Measurements from ENCODE around the gene TMEM242. TPM values are rescaled to one million over a fixed set of nuclear protein-coding genes. Genes with fewer than 3 reads are reported as not detected.

TMEM242 gene
- total RNA-seq, 4 donors from 2014 or later: 0.20 to 8.4 (median 5.8) TPM

DNA sequence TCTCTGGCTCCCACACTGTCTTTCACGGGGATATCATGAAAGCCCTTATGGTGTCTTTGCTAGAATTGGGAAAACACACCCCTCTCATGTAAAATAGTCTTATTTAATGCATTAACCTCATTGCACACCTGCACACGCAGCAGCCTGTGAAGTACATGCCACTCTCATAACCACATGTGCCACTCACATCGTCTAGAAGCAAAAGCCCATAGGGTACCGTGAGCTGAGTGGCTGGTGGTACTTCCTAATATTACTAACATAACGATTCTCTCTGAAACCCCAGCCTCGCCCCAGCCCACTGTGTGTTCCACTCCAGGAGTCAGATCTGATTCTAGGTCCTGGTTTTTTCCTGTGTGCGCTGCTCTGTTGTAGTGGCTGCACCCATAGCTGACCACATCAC lies 9.5 kb upstream of the TMEM242 start:
- H3K27me3 ChIP-seq: peaks cover 16% of the 10 kb centered on the region
- intact Hi-C loops (cut with DNase I; ENCODE audit: low total_unique reads): no loop called here
- H3K4me3 ChIP-seq: no peak overlapping the region
- no peak for TF ChIP-seq POLR2AphosphoS5 (IDR thresholded peaks at IDR 0.05)
- TF ChIP-seq, protein P1, sequence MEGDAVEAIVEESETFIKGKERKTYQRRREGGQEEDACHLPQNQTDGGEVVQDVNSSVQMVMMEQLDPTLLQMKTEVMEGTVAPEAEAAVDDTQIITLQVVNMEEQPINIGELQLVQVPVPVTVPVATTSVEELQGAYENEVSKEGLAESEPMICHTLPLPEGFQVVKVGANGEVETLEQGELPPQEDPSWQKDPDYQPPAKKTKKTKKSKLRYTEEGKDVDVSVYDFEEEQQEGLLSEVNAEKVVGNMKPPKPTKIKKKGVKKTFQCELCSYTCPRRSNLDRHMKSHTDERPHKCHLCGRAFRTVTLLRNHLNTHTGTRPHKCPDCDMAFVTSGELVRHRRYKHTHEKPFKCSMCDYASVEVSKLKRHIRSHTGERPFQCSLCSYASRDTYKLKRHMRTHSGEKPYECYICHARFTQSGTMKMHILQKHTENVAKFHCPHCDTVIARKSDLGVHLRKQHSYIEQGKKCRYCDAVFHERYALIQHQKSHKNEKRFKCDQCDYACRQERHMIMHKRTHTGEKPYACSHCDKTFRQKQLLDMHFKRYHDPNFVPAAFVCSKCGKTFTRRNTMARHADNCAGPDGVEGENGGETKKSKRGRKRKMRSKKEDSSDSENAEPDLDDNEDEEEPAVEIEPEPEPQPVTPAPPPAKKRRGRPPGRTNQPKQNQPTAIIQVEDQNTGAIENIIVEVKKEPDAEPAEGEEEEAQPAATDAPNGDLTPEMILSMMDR (IDR thresholded peaks at IDR 0.05): no peak
- in situ Hi-C loops (cut with MboI; ENCODE audit: low pct_ligation_motif_present in 1 of 4, low pct_unique_long_range_greater_than_20kb in 1 of 4, low sequenced_read_pairs in 3 of 4): loop anchor here in 1 of 4 donors (25.0 kb wide), 1 partner anchor 279 kb away; no protein-coding TSS in a partner anchor
- H3K4me1 ChIP-seq: no peaks in the 10 kb centered on the region
- no peaks in the 10 kb centered on the region for H3K9me3 ChIP-seq
- no peak overlapping the region for H3K27ac ChIP-seq
- WGBS, 2 donors (ENCODE audit: low coverage in 1 of 2): 80 to 81% methylated on average over 1 to 6 of the region's 7 CpGs
- no peak for DNase-seq
- H3K36me3 ChIP-seq: no peaks in the 10 kb centered on the region

DNA sequence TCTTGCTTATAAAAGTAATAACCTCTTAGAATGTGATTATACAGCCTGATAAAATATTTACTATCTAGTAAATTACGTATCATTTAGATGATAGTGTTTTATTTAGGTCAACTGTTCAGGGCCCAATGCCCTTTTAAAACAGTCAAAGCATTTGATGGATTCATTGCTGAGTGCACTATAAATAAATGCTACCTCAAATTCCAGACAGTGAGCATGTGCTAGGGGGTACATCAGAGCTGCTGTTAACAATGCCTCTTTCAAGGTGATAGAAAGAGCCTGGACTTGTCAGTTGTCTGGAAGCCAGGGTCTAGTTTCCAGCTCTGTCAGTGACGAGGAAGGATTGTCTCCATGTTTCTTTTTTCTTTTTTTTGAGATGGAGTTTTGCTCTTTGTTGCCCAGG lies 7.5 kb upstream of the TMEM242 start:
- no peak for TF ChIP-seq POLR2AphosphoS5 (IDR thresholded peaks at IDR 0.05)
- TF ChIP-seq POLR2A (IDR thresholded peaks at IDR 0.05): no peak
- TF ChIP-seq EP300 (IDR thresholded peaks at IDR 0.05; ENCODE audit: low read depth): no peak
- TF ChIP-seq, protein P1 (IDR thresholded peaks at IDR 0.05): no peak
- Histone ChIP-seq H3K27ac (no peak overlapping the region), H3K36me3 (no peaks in the 10 kb centered on the region), H3K4me1 (no peaks in the 10 kb centered on the region), H3K27me3 (peaks cover 16% of the 10 kb centered on the region), H3K4me3 (no peak overlapping the region), H3K9me3 (no peaks in the 10 kb centered on the region)
- intact Hi-C loops (cut with DNase I; ENCODE audit: low total_unique reads): no loop called here
- WGBS, 2 donors (ENCODE audit: low coverage in 1 of 2): 46 to 100% methylated on average over 1 to 2 of the region's 2 CpGs
- in situ Hi-C loops (cut with MboI; ENCODE audit: low pct_ligation_motif_present in 1 of 4, low pct_unique_long_range_greater_than_20kb in 1 of 4, low sequenced_read_pairs in 3 of 4): loop anchor here in 1 of 4 donors (25.0 kb wide), 1 partner anchor 281 kb away; no protein-coding TSS in a partner anchor
- no peak for DNase-seq

DNA sequence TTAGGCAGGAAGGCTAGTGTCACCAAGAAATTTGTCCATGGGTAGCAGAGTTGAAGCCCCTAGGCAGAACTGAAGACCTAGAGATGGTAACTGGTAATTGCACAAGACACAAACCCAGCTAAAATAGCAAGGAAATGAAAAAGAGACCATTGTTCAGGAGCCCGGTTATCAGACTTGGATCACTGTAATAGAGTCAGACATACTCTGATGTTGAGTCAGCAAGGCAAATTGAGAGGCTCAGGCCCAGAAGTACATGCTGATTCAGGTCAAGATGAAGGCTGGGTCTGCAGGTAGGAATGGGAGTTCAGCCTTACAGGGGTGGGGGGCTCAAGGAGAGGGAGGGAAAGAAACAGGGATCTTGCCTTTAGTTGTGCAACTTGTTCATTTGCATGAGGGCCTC lies 6.5 kb upstream of the TMEM242 start:
- no peak for TF ChIP-seq POLR2AphosphoS5 (IDR thresholded peaks at IDR 0.05)
- TF ChIP-seq, protein P1 (IDR thresholded peaks at IDR 0.05): no peak
- no peak for TF ChIP-seq EP300 (IDR thresholded peaks at IDR 0.05; ENCODE audit: low read depth)
- no peak for TF ChIP-seq POLR2A (IDR thresholded peaks at IDR 0.05)
- no peaks in the 10 kb centered on the region for H3K4me1 ChIP-seq
- no peaks in the 10 kb centered on the region for H3K9me3 ChIP-seq
- no peaks in the 10 kb centered on the region for H3K36me3 ChIP-seq
- no peak overlapping the region for H3K4me3 ChIP-seq
- intact Hi-C loops (cut with DNase I; ENCODE audit: low total_unique reads): no loop called here
- no peak for DNase-seq
- H3K27ac ChIP-seq: no peak overlapping the region
- in situ Hi-C loops (cut with MboI; ENCODE audit: low pct_ligation_motif_present in 1 of 4, low pct_unique_long_range_greater_than_20kb in 1 of 4, low sequenced_read_pairs in 3 of 4): loop anchor here in 2 of 4 donors (10.0 to 25.0 kb wide), 3 partner anchors 45 to 282 kb away; no protein-coding TSS in a partner anchor
- H3K27me3 ChIP-seq: peaks cover 16% of the 10 kb centered on the region
- WGBS, 2 donors (ENCODE audit: low coverage in 1 of 2): 71 to 75% methylated on average over 1 of the region's 1 CpG

DNA sequence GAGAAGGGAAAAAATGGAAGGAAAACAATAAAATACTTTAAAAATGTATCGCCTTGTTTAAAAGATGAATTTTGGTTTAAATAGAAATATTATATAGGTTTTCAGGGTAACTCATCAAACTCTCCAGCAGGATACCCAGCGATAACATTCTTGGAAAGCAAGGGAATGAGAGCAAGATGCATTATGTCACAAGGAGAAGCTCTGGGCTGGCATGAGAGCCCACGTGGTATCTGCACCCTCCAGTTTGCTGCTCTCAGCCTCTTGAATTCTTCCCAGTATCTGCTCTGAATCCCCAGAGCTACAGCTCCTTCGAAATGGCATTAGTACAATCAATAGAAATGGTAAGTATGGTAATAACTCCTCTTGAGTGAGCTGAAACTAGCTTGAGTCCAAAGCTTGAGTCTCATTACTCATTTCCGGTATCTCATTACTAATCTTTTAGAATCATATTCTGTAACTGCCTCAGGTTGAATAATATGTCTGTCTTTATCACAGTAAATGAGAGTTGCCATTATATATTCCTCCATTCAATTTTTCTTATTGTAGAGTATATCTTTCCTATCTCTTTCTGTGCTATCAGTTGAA lies 4.9 kb upstream of the TMEM242 start:
- in situ Hi-C loops (cut with MboI; ENCODE audit: low pct_ligation_motif_present in 1 of 4, low pct_unique_long_range_greater_than_20kb in 1 of 4, low sequenced_read_pairs in 3 of 4) (loop anchor here in 2 of 4 donors (10.0 to 25.0 kb wide), 3 partner anchors 47 to 284 kb away; no protein-coding TSS in a partner anchor), intact Hi-C loops (cut with DNase I; ENCODE audit: low total_unique reads) (no loop called here)
- TF ChIP-seq, protein P1 (IDR thresholded peaks at IDR 0.05): no peak
- TF ChIP-seq EP300 (IDR thresholded peaks at IDR 0.05; ENCODE audit: low read depth) (no peak), POLR2AphosphoS5 (IDR thresholded peaks at IDR 0.05) (no peak), POLR2A (IDR thresholded peaks at IDR 0.05) (no peak)
- H3K27ac ChIP-seq: no peak overlapping the region
- peaks cover 10% of the 10 kb centered on the region for H3K27me3 ChIP-seq
- DNase-seq: no peak
- WGBS, 2 donors (ENCODE audit: low coverage in 1 of 2): 60 to 70% methylated on average over 5 of the region's 5 CpGs
- no peak overlapping the region for H3K4me3 ChIP-seq
- H3K4me1 ChIP-seq: peaks cover 5 to 6% (median 5%) of the 10 kb centered on the region in 4 donors
- no peaks in the 10 kb centered on the region for H3K9me3 ChIP-seq
- no peaks in the 10 kb centered on the region for H3K36me3 ChIP-seq
